ENCODE data around the gene PFKFB1.

The PFKFB1 gene

DNA sequence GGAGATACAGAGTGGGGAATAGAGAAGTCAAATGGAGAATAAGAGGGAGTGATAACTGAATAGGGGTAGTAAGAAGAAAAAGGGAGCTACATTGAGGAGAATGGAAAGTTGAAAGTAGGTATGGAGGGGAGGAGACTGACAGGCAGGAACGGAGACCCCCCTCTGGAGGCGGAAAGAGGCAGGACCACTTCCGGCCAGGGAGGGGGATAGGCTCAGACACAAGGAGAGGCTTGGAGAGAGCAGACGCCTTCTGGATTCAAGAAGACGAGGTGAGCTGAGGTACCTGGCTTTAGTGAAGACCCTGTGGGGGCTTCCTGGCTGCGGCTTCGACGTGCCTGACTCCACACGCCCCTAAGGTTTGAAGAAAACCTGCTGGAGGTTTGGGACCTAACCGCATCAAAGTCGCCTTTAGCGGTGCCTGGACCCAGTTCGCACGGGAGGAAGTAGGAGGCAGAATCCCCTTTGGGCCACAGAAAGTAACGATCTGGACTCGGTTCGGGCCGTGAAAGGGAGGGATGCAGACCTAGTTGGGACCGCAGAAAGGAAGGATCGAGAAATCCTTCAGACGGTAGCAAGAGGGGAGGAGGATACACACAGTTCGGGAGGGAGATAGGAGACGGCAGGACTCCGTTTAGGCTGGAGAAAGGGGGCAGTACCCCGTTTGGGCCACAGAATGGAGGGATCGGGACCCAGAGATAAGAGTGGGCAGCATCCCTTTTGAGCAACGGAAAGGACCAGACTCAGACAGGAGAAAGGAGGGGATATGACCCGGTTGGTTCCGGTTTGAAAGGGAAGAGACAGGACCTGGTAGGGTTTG, 73.2 kb downstream of the PFKFB1 start, which contains the start of gene TRO:
Gene TRO, plus strand, starts transcription at position 215 of the 817 bp plus-strand sequence. CDS start 1,423 bp downstream, outside the sequence.
- no peak for DNase-seq

DNA sequence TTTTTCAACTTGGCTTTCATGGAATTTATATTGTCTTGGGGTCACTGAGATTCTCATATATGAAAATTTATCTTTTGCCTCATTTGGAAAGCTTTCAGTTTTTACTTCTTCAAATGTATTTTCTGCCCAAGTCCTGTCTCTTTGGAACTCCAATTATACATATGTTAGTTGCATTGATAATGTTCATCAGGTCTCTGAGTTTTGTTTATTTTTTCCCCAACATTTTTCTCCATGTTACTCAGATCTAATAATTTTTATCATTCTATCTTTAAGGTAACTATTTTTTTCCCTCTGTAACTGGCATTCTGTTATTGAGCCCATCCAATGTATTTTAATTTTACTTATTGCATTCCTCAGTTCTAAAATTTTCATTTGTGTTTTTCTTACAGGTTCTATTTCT, 84.0 kb downstream of the PFKFB1 start:
- no peak for DNase-seq

DNA sequence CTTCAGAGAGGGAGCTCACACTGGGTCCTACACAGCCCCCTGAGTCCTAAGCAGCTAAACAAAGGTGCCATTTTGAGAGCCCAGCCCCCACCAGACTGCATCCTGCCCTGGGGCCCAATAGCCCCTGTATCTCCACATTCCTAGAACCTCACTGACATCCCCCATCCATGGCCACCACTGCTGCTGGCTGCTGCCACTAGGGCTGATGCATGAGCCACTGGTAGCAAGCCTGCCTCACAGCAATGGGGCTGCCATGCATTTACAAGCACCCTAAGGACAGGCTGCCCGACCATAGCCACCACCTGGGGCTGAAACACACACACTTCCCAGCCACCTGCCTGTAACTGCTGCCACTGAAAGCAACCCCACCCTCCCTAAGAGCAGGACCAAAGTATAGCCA, 99.8 kb downstream of the PFKFB1 start:
- DNase-seq, result no peak

DNA sequence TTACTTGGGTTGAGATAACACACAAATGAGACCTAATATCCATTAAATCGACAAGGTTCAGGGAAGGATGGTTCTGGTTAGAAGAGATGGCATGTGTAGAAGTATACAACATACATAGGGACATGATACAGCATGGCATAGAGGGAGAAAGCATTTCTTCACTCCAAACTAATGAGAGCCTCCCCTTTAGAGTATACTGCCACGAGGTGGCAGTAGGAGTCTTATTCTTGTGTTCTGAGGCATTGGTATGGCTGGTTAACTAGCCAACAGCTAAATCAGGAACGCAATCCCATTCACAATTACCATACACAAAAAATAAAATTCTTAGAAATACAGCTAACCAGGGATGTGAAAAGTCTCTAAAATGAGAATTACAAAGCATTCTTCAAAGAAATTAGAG, 102.4 kb downstream of the PFKFB1 start:
- DNase-seq, result no peak

DNA sequence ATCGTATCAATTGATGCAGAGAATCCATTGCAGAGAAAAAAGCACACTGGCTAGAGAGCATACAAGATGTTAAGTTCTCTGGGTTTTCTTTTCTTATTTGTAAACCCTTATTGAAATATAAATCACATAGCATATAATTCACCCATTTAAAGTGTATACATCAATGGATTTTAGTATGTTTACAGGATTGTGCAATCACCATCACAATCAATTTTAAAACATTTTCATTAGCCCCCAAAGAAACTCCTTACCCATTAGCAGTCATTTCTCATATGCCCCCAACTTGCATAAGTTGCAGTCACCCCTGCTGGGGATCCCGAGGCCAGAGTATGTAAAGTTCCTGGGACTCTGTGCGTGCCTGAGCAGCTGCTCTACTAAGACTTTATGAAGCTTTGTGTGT, 108.2 kb downstream of the PFKFB1 start:
- DNase-seq, result no peak

Data from NCI-H1048 (cell line).